Neural cell (in vitro differentiated cells): ENCODE data around the gene TEX54.

Experiments
- RAD21 ChIP-seq: fragments of 450-650 bp; conservative IDR thresholded peaks from 2 replicates; pipeline ENCODE4 v1.6.1; 2014; ENCODE audit warnings: antibody characterized with exemption, mild to moderate bottlenecking, moderate library complexity
- TF ChIP-seq, protein P1 (sequence below): fragments of 450-650 bp; IDR thresholded peaks from 2 replicates; pipeline ENCODE4 v1.5.1; 2014; ENCODE audit warnings: antibody characterized with exemption, mild to moderate bottlenecking, moderate library complexity; ENCODE audit not compliant: poor library complexity, severe bottlenecking

DNA sequence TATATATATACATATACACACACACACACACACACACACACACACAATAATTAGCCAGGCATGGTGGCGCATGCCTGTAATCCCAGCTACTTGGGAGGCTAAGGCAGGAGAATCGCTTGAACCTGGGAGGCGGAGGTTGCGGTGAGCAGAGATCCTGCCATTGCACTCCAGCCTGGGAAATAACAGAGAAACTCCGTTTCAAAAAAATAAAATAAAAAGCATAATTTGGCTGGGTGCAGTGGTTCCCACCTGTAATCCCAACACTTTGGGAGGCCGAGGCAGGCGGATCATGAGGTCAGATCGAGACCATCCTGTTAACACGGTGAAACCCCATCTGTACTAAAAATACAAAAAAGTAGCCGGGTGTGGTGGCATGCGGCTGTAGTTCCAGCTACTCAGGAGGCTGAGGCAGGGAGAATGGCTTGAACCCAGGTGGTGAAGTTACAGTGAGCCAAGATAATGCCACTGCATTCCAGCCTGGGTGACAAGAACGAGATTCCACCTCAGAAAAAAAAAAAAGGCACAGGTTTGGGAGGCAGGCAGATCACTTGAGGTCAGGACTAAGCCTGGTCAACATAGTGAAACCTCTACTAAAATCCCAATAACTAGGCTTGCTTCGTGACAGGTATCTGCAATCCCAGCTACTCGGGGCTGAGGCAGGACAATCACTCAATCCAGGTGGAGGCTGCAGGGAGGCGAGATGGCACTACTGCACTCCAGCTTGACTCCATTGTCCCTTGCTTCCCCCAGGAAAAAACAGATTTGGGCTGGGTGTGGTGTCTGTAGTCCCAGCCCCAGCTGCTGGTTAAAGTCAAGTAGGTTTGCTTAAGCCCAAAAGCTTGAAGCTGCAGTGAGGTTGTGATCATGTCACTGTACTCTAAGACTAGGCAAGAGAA, 18.5 kb upstream of the TEX54 start:
- TF ChIP-seq, protein P1, sequence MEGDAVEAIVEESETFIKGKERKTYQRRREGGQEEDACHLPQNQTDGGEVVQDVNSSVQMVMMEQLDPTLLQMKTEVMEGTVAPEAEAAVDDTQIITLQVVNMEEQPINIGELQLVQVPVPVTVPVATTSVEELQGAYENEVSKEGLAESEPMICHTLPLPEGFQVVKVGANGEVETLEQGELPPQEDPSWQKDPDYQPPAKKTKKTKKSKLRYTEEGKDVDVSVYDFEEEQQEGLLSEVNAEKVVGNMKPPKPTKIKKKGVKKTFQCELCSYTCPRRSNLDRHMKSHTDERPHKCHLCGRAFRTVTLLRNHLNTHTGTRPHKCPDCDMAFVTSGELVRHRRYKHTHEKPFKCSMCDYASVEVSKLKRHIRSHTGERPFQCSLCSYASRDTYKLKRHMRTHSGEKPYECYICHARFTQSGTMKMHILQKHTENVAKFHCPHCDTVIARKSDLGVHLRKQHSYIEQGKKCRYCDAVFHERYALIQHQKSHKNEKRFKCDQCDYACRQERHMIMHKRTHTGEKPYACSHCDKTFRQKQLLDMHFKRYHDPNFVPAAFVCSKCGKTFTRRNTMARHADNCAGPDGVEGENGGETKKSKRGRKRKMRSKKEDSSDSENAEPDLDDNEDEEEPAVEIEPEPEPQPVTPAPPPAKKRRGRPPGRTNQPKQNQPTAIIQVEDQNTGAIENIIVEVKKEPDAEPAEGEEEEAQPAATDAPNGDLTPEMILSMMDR, result no peak
- TF ChIP-seq RAD21, result no peak
